ENCODE results near the gene SSU72.

SSU72 gene

DNA sequence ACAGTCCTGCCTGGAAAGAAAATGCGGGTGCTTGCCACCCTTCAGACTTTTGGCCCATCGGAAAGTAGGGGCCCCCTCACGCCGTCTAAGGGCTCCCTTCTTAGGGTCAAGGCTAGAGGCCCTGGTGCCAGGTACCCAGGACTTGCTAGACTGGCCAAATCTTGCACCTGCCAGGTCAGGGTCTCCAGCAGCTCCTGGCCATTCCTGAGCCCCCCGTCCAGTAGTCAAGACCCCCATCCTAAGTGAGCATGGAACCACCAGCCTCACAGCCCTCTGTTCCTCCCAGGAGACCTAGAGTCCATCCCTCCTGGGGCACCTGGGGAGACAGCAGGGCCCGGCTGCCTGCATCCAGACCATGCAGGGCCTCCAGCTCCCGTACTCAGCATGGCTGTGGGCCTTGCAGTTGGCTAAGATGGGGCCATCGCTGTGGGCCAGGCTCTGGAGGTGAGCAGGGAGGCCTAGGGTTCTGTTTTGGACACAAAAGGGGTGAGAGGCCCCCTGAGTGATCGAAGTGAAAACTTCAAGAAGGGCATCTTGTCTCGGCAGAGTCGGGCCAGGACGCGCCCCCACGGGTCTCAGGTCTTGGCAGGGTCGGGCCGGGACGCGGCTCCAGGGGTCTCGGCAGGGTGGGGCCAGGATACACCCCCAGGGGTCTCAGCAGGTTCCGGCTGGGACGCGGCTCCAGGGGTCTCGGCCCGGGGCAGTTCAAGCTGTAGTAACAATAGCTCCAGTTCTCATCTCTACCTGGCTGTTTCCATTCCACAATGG is 19.4 kb upstream of the SSU72 start:
- H3K9me3 ChIP-seq (ENCODE audit: insufficient read depth, low read length) = no peaks in the 10 kb centered on the region
- no peak overlapping the region for H3K27ac ChIP-seq (ENCODE audit: low read depth, low read length)
- no peaks in the 10 kb centered on the region for H3K9me2 ChIP-seq (replicated peaks; ENCODE audit: insufficient read depth, low read length)
- H3K27me3 ChIP-seq (ENCODE audit: low read length) = no peaks in the 10 kb centered on the region
- no peaks in the 10 kb centered on the region for H4K20me1 ChIP-seq (ENCODE audit: low read depth, low read length)
- H2AFZ ChIP-seq (ENCODE audit: low read depth, low read length, severe bottlenecking) = no peak overlapping the region
- H3K36me3 ChIP-seq (ENCODE audit: low read length) = no peaks in the 10 kb centered on the region
- H3K4me2 ChIP-seq (ENCODE audit: low read depth, low read length, poor library complexity, severe bottlenecking) = no peak overlapping the region
- H3K9ac ChIP-seq (ENCODE audit: low read length) = no peak overlapping the region
- H3K4me3 ChIP-seq (ENCODE audit: insufficient read depth, low read length, poor library complexity, severe bottlenecking) = no peak overlapping the region
- H3K79me2 ChIP-seq (ENCODE audit: insufficient read depth, low read length) = no peaks in the 10 kb centered on the region
- H3F3A ChIP-seq (ENCODE audit: insufficient read depth) = no peaks in the 10 kb centered on the region
- no peak for TF ChIP-seq EZH2phosphoT487 (conservative IDR thresholded peaks at IDR 0.05; ENCODE audit: low read length)
- TF ChIP-seq, protein P1, sequence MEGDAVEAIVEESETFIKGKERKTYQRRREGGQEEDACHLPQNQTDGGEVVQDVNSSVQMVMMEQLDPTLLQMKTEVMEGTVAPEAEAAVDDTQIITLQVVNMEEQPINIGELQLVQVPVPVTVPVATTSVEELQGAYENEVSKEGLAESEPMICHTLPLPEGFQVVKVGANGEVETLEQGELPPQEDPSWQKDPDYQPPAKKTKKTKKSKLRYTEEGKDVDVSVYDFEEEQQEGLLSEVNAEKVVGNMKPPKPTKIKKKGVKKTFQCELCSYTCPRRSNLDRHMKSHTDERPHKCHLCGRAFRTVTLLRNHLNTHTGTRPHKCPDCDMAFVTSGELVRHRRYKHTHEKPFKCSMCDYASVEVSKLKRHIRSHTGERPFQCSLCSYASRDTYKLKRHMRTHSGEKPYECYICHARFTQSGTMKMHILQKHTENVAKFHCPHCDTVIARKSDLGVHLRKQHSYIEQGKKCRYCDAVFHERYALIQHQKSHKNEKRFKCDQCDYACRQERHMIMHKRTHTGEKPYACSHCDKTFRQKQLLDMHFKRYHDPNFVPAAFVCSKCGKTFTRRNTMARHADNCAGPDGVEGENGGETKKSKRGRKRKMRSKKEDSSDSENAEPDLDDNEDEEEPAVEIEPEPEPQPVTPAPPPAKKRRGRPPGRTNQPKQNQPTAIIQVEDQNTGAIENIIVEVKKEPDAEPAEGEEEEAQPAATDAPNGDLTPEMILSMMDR (IDR thresholded peaks at IDR 0.05; ENCODE audit: insufficient read depth, low read length, poor library complexity, severe bottlenecking) = no peak

GRCh38 chr1:1591452-1591851 is 16.8 kb upstream of the SSU72 start:
- Histone ChIP-seq H3K4me3 (ENCODE audit: insufficient read depth, low read length, poor library complexity, severe bottlenecking) (no peak overlapping the region), H4K20me1 (ENCODE audit: low read depth, low read length) (no peaks in the 10 kb centered on the region), H3K9ac (ENCODE audit: low read length) (no peak overlapping the region)

GRCh38 chr1:1583347-1584010 is 8.8 kb upstream of the SSU72 start:
- no peaks in the 10 kb centered on the region for H3K36me3 ChIP-seq (ENCODE audit: low read length)
- no peak overlapping the region for H3K4me3 ChIP-seq (ENCODE audit: insufficient read depth, low read length, poor library complexity, severe bottlenecking)
- TF ChIP-seq, protein P1 (IDR thresholded peaks at IDR 0.05; ENCODE audit: insufficient read depth, low read length, poor library complexity, severe bottlenecking) = no peak
- TF ChIP-seq EZH2phosphoT487 (conservative IDR thresholded peaks at IDR 0.05; ENCODE audit: low read length) = no peak
- H3K79me2 ChIP-seq (ENCODE audit: insufficient read depth, low read length) = no peaks in the 10 kb centered on the region
- no peaks in the 10 kb centered on the region for H3K9me2 ChIP-seq (replicated peaks; ENCODE audit: insufficient read depth, low read length)
- no peak overlapping the region for H3K4me2 ChIP-seq (ENCODE audit: low read depth, low read length, poor library complexity, severe bottlenecking)
- no peaks in the 10 kb centered on the region for H3K27me3 ChIP-seq (ENCODE audit: low read length)
- H2AFZ ChIP-seq (ENCODE audit: low read depth, low read length, severe bottlenecking) = no peak overlapping the region
- H3K9ac ChIP-seq (ENCODE audit: low read length) = no peak overlapping the region
- H3K9me3 ChIP-seq (ENCODE audit: insufficient read depth, low read length) = no peaks in the 10 kb centered on the region
- H3F3A ChIP-seq (ENCODE audit: insufficient read depth) = no peaks in the 10 kb centered on the region
- no peak overlapping the region for H3K27ac ChIP-seq (ENCODE audit: low read depth, low read length)
- no peaks in the 10 kb centered on the region for H4K20me1 ChIP-seq (ENCODE audit: low read depth, low read length)

More at GRCh38 chr1:1591452-1591851, 16.8 kb upstream of the SSU72 start:
- no peaks in the 10 kb centered on the region for H3F3A ChIP-seq (ENCODE audit: insufficient read depth)
- H3K9me3 ChIP-seq (ENCODE audit: insufficient read depth, low read length) = no peaks in the 10 kb centered on the region
- H3K9me2 ChIP-seq (replicated peaks; ENCODE audit: insufficient read depth, low read length) = no peaks in the 10 kb centered on the region
- TF ChIP-seq, protein P1 (IDR thresholded peaks at IDR 0.05; ENCODE audit: insufficient read depth, low read length, poor library complexity, severe bottlenecking) = no peak
- TF ChIP-seq EZH2phosphoT487 (conservative IDR thresholded peaks at IDR 0.05; ENCODE audit: low read length) = no peak
- no peak overlapping the region for H3K27ac ChIP-seq (ENCODE audit: low read depth, low read length)
- H3K36me3 ChIP-seq (ENCODE audit: low read length) = no peaks in the 10 kb centered on the region
- no peak overlapping the region for H3K4me2 ChIP-seq (ENCODE audit: low read depth, low read length, poor library complexity, severe bottlenecking)
- H3K79me2 ChIP-seq (ENCODE audit: insufficient read depth, low read length) = no peaks in the 10 kb centered on the region
- H2AFZ ChIP-seq (ENCODE audit: low read depth, low read length, severe bottlenecking) = no peak overlapping the region
- no peaks in the 10 kb centered on the region for H3K27me3 ChIP-seq (ENCODE audit: low read length)
